Activated CD8-positive, alpha-beta memory T cell treated with anti-CD3 and anti-CD28 coated beads for 4 hours (primary cell): ENCODE measurements around the gene SBK1.
"Not testable (repeated sequence)": the region's sequence is repeated elsewhere in the genome, so short reads cannot be mapped to it uniquely, and the experiment has no call there.

Experiments used
- DNase-seq, 2 donors: peaks; one replicate each; pipeline ENCODE4 v3.0.0-alpha.2; 2020; ENCODE audit warnings: low read depth in 2 of 2

SBK1 gene

GRCh38 chr16:28335678-28336077, 43.4 kb downstream of the SBK1 start:
- not testable (repeated sequence) for DNase-seq

GRCh38 chr16:28336940-28337710, 44.8 kb downstream of the SBK1 start:
- not testable (repeated sequence) for DNase-seq

GRCh38 chr16:28338230-28338629, 45.9 kb downstream of the SBK1 start:
- DNase-seq = not testable (repeated sequence)

GRCh38 chr16:28362600-28362999, 70.3 kb downstream of the SBK1 start:
- not testable (repeated sequence) for DNase-seq

- not testable (repeated sequence) for DNase-seq
Measured at GRCh38 chr16:28363408-28363807, 71.1 kb downstream of the SBK1 start, which contains the start of gene NPIPB6. NPIPB6 (minus strand) TSS chr16:28363508; CDS start chr16:28362822, 686 bp downstream.

GRCh38 chr16:28364268-28365173, 72.2 kb downstream of the SBK1 start:
- not testable (repeated sequence) for DNase-seq

GRCh38 chr16:28367926-28368325, 75.6 kb downstream of the SBK1 start:
- not testable (repeated sequence) for DNase-seq
